Panc1 (cell line): ENCODE results near the gene TRMT10B.

ENCODE experiments used
- POLR2AphosphoS5 ChIP-seq: IDR thresholded peaks from 2 replicates; pipeline ENCODE4 v1.6.1; 2012; ENCODE audit warnings: mild to moderate bottlenecking, low read depth, low read length, moderate library complexity
- SIN3A ChIP-seq: IDR thresholded peaks from 2 replicates; pipeline ENCODE4 v1.6.1; 2012; ENCODE audit warnings: low read depth, mild to moderate bottlenecking, low read length, moderate library complexity, borderline replicate concordance; ENCODE audit not compliant: insufficient read depth
- TF ChIP-seq, protein P1 (sequence below): fragments of 450-650 bp; IDR thresholded peaks from 2 replicates; pipeline ENCODE4 v1.5.1; 2017; ENCODE audit warnings: mild to moderate bottlenecking

DNA sequence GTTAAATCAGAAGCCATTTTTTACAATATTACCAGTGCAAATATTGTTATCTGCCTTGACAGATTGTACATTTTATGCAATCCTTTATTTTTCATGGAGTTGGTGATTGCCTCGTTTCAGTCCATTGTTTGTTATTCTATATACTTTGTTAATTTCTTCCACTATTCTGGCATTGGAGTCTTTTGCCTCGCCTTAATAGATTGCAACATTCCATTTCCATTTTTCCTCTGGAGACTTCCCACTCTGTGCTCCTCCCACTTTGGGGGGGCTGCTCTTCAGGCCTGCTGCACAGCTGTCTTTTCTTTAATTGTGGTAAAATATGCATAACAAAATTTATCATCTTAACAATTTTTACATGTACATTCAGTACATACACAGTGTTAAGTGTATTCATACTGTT is 42.6 kb downstream of the TRMT10B start:
- no peak for TF ChIP-seq SIN3A
- TF ChIP-seq POLR2AphosphoS5: no peak
- TF ChIP-seq, protein P1, sequence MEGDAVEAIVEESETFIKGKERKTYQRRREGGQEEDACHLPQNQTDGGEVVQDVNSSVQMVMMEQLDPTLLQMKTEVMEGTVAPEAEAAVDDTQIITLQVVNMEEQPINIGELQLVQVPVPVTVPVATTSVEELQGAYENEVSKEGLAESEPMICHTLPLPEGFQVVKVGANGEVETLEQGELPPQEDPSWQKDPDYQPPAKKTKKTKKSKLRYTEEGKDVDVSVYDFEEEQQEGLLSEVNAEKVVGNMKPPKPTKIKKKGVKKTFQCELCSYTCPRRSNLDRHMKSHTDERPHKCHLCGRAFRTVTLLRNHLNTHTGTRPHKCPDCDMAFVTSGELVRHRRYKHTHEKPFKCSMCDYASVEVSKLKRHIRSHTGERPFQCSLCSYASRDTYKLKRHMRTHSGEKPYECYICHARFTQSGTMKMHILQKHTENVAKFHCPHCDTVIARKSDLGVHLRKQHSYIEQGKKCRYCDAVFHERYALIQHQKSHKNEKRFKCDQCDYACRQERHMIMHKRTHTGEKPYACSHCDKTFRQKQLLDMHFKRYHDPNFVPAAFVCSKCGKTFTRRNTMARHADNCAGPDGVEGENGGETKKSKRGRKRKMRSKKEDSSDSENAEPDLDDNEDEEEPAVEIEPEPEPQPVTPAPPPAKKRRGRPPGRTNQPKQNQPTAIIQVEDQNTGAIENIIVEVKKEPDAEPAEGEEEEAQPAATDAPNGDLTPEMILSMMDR: no peak
